H1 (cell line): ENCODE measurements around the gene KHDRBS1. TPM values are rescaled to one million over a fixed set of nuclear protein-coding genes. Genes with fewer than 3 reads are reported as not detected.

Source experiments
- CTCF ChIA-PET: fragments of 300-600 bp; sonication (Branson Sonifier 250); formaldehyde crosslinking; loops from one replicate; lab custom pipeline; 2021; ENCODE audit not compliant: partially characterized antibody; lab: Charles Lee
- POLR2A ChIA-PET: fragments of 300-600 bp; sonication (Branson Sonifier 250); formaldehyde crosslinking; loops from one replicate; lab custom pipeline; 2021; ENCODE audit warnings: inconsistent platforms; ENCODE audit not compliant: partially characterized antibody; lab: Charles Lee
- DNase-seq, 2 experiments: peaks; one replicate each; pipeline versions ENCODE4 v3.0.0 to v3.0.0-alpha.2; 2010 to 2022; ENCODE audit warnings: low spot score in 2 of 2, low read depth in 1 of 2, mixed read lengths in 1 of 2
- FAIRE-seq: peaks from 2 replicates; lab custom pipeline; 2011; peaks lifted over from hg19 to GRCh38; lab: Jason Lieb, UNC
- H2AFZ ChIP-seq: 2 replicates; pipeline ENCODE4 v1.8.1; 2012; ENCODE audit warnings: low read length, inconsistent platforms
- H2AK5ac ChIP-seq: 2 replicates; pipeline ENCODE4 v1.6.1; 2013; ENCODE audit warnings: low read depth, low read length
- H2BK120ac ChIP-seq: replicated peaks from 2 replicates; pipeline ENCODE3; 2013; ENCODE audit warnings: low read depth, low read length, inconsistent platforms
- H2BK12ac ChIP-seq: 2 replicates; pipeline ENCODE4 v1.6.1; 2013; ENCODE audit warnings: low read depth, low read length
- H2BK15ac ChIP-seq: 2 replicates; pipeline ENCODE4 v1.6.1; 2013; ENCODE audit warnings: low read length
- H2BK20ac ChIP-seq: 2 replicates; pipeline ENCODE4 v1.6.1; 2013; ENCODE audit warnings: low read length
- H2BK5ac ChIP-seq: 2 replicates; pipeline ENCODE4 v1.6.1; 2013; ENCODE audit warnings: low read depth, low read length
- H3K14ac ChIP-seq: 2 replicates; pipeline ENCODE4 v1.6.1; 2013; ENCODE audit warnings: inconsistent platforms; ENCODE audit not compliant: insufficient read length
- H3K18ac ChIP-seq: 2 replicates; pipeline ENCODE4 v1.6.1; 2013; ENCODE audit warnings: low read length; ENCODE audit errors: extremely low read depth
- H3K23ac ChIP-seq: 2 replicates; pipeline ENCODE4 v1.6.1; 2013; ENCODE audit warnings: inconsistent platforms; ENCODE audit not compliant: insufficient read length
- H3K23me2 ChIP-seq: 2 replicates; pipeline ENCODE4 v1.6.1; 2013; ENCODE audit warnings: low read depth, low read length
- H3K27ac ChIP-seq: 2 replicates; pipeline ENCODE4 v1.6.1; 2011; ENCODE audit warnings: low read depth, low read length, inconsistent platforms
- H3K27me3 ChIP-seq, 4 experiments: replicated peaks in 1 of 4; 1 replicate in 1 of 4; 2 replicates in 3 of 4; pipeline versions ENCODE4 v1.6.1 to v1.8.1; 2011 to 2013; ENCODE audit warnings: low read length in 3 of 4, mild to moderate bottlenecking in 3 of 4, inconsistent platforms in 2 of 4, mixed read lengths in 2 of 4, moderate library complexity in 1 of 4; ENCODE audit not compliant: control insufficient read depth in 3 of 4, insufficient read depth in 3 of 4; ENCODE audit errors: extremely low read depth in 1 of 4
- H3K36me3 ChIP-seq, 4 experiments: 2 replicates each; pipeline versions ENCODE4 v1.6.1 to v1.8.1; 2011 to 2013; ENCODE audit warnings: mild to moderate bottlenecking in 4 of 4, low read length in 3 of 4, moderate library complexity in 2 of 4, control low read depth in 1 of 4, inconsistent platforms in 1 of 4; ENCODE audit not compliant: insufficient read depth in 4 of 4, control insufficient read depth in 2 of 4
- H3K4ac ChIP-seq: replicated peaks from 2 replicates; pipeline ENCODE3; 2013; ENCODE audit warnings: low read length, low read depth, mixed read lengths, inconsistent platforms; ENCODE audit not compliant: insufficient read length
- H3K4me1 ChIP-seq, 4 experiments: replicated peaks in 1 of 4; 1 replicate in 1 of 4; 2 replicates in 3 of 4; pipeline versions ENCODE4 v1.6.1 to v1.8.1; 2011 to 2013; ENCODE audit warnings: low read length in 3 of 4, inconsistent platforms in 2 of 4, mixed read lengths in 1 of 4; ENCODE audit not compliant: insufficient read depth in 4 of 4, control insufficient read depth in 3 of 4
- H3K4me2 ChIP-seq, 2 experiments: 2 replicates each; pipeline versions ENCODE4 v1.6.1 to v1.8.1; 2011 to 2013; ENCODE audit warnings: low read depth in 2 of 2, low read length in 2 of 2, control low read depth in 1 of 2, inconsistent platforms in 1 of 2, mild to moderate bottlenecking in 1 of 2; ENCODE audit not compliant: insufficient read depth in 1 of 2
- H3K4me3 ChIP-seq, 4 experiments: fragments of 200-600, 300-600 bp in 1 of 4; sonication (generic), shearing (Covaris generic), sonication (Bioruptor Twin) in 1 of 4; 2 replicates each; pipeline versions ENCODE4 v1.5.1 to v1.8.1; 2011 to 2016; ENCODE audit warnings: low read length in 4 of 4, low read depth in 3 of 4, control low read depth in 2 of 4, inconsistent platforms in 2 of 4, mild to moderate bottlenecking in 2 of 4, mixed read lengths in 1 of 4, moderate library complexity in 1 of 4; ENCODE audit not compliant: insufficient read depth in 2 of 4; ENCODE audit errors: extremely low read depth in 1 of 4
- H3K56ac ChIP-seq: replicated peaks from 2 replicates; pipeline ENCODE3; 2013; ENCODE audit warnings: low read depth, mild to moderate bottlenecking, mixed read lengths, low read length, inconsistent platforms; ENCODE audit not compliant: insufficient read length
- H3K79me1 ChIP-seq: 2 replicates; pipeline ENCODE4 v1.6.1; 2013; ENCODE audit warnings: low read depth, low read length, control low read depth
- H3K79me2 ChIP-seq, 2 experiments: 2 replicates each; pipeline versions ENCODE4 v1.6.1 to v1.8.1; 2012 to 2013; ENCODE audit warnings: low read length in 2 of 2, mild to moderate bottlenecking in 2 of 2, inconsistent platforms in 1 of 2; ENCODE audit not compliant: insufficient read depth in 2 of 2, control insufficient read depth in 1 of 2
- H3K9ac ChIP-seq, 4 experiments: replicated peaks in 1 of 4; 1 replicate in 1 of 4; 2 replicates in 3 of 4; pipeline versions ENCODE4 v1.6.1 to v1.8.1; 2011 to 2013; ENCODE audit warnings: low read depth in 3 of 4, low read length in 3 of 4, control low read depth in 2 of 4, mild to moderate bottlenecking in 2 of 4, moderate library complexity in 2 of 4, inconsistent platforms in 1 of 4; ENCODE audit errors: extremely low read depth in 1 of 4
- H3K9me3 ChIP-seq, 2 experiments: 2 replicates each; pipeline versions ENCODE4 v1.6.1 to v1.8.1; 2012 to 2013; ENCODE audit warnings: mild to moderate bottlenecking in 2 of 2, moderate library complexity in 2 of 2, control low read depth in 1 of 2, inconsistent platforms in 1 of 2, low read depth in 1 of 2, low read length in 1 of 2, mixed read lengths in 1 of 2; ENCODE audit not compliant: insufficient read depth in 2 of 2
- H4K20me1 ChIP-seq, 2 experiments: replicated peaks in 1 of 2; 2 replicates each; pipeline versions ENCODE3 to v1.8.1; 2011 to 2013; ENCODE audit warnings: inconsistent platforms in 2 of 2, low read length in 2 of 2, mild to moderate bottlenecking in 1 of 2; ENCODE audit not compliant: insufficient read depth in 2 of 2, control insufficient read depth in 1 of 2
- H4K5ac ChIP-seq: 2 replicates; pipeline ENCODE4 v1.6.1; 2013; ENCODE audit warnings: low read length, low read depth, mixed read lengths, inconsistent platforms; ENCODE audit not compliant: insufficient read length
- H4K8ac ChIP-seq: 2 replicates; pipeline ENCODE4 v1.8.0; 2013; ENCODE audit warnings: mild to moderate bottlenecking, moderate library complexity, low read length, inconsistent platforms; ENCODE audit not compliant: insufficient read depth; ENCODE audit errors: extremely low read depth
- H4K91ac ChIP-seq: replicated peaks from 2 replicates; pipeline ENCODE3; 2013; ENCODE audit warnings: low read length, mixed read lengths, inconsistent platforms; ENCODE audit not compliant: insufficient read length
- BACH1 ChIP-seq: IDR thresholded peaks from 2 replicates; pipeline ENCODE4 v1.6.1; 2012; ENCODE audit warnings: low read length, improper control_type of control experiment
- CBX5 ChIP-seq: fragments of 300-800, 300-1000 bp; sonication (generic); IDR thresholded peaks from 2 replicates; pipeline ENCODE4 v1.7.1; 2016; ENCODE audit warnings: antibody characterized with exemption, low read length, low read depth
- EP300 ChIP-seq, 2 experiments: IDR thresholded peaks; 1 replicate in 1 of 2; 2 replicates in 1 of 2; pipeline ENCODE4 v1.6.1; 2011 to 2012; ENCODE audit warnings: low read depth in 2 of 2, low read length in 2 of 2, mild to moderate bottlenecking in 2 of 2, borderline replicate concordance in 1 of 2, inconsistent platforms in 1 of 2, moderate library complexity in 1 of 2
- WGBS, 2 experiments: shearing (Covaris generic) in 1 of 2; methylation state at CpG; one replicate each; pipeline versions ENCODE4 v1.1.6 to v1.1.7; 2013 to 2015; ENCODE audit warnings: low lambda C conversion rate in 2 of 2, mixed read lengths in 2 of 2, inconsistent platforms in 1 of 2, low coverage in 1 of 2, missing lambda C conversion rate in 1 of 2; ENCODE audit not compliant: insufficient replicate concordance in 2 of 2, insufficient coverage in 1 of 2, insufficient read length in 1 of 2; ENCODE audit errors: extremely low coverage in 1 of 2, missing lambda C conversion rate in 1 of 2; 5-methylcytosine and 5-hydroxymethylcytosine counted together
- polyA plus RNA-seq, 7 experiments: library from polyadenylated mRNA; depleted of rRNA in 3 of 7; stranded (reverse) in 5 of 7; unstranded in 2 of 7; fragments of >200 nt in 5 of 7; fragments of 200-250 nt in 2 of 7; gene quantifications; 1 replicate in 5 of 7; 2 replicates in 1 of 7; 4 replicates in 1 of 7; pipeline versions ENCODE4 v1.2.1 to v1.2.3, GENCODE V29; 2011 to 2013; ENCODE audit warnings: missing spikeins in 2 of 7, mixed read lengths in 2 of 7
- total RNA-seq: library from RNA; stranded (reverse); fragmentation: NEBNext Ultra II Directional; extraction: Animal tissue kit (Norgen Biotek cat#: 25700); gene quantifications from 2 replicates; pipeline ENCODE4 v1.2.1, GENCODE V29; 2021

KHDRBS1 gene
- total and polyA plus RNA-seq, 2 of the 8 experiments (the other 6 are each of a cell fraction or from before 2014, with no cell fraction given), result 53.8 to 284 TPM

DNA sequence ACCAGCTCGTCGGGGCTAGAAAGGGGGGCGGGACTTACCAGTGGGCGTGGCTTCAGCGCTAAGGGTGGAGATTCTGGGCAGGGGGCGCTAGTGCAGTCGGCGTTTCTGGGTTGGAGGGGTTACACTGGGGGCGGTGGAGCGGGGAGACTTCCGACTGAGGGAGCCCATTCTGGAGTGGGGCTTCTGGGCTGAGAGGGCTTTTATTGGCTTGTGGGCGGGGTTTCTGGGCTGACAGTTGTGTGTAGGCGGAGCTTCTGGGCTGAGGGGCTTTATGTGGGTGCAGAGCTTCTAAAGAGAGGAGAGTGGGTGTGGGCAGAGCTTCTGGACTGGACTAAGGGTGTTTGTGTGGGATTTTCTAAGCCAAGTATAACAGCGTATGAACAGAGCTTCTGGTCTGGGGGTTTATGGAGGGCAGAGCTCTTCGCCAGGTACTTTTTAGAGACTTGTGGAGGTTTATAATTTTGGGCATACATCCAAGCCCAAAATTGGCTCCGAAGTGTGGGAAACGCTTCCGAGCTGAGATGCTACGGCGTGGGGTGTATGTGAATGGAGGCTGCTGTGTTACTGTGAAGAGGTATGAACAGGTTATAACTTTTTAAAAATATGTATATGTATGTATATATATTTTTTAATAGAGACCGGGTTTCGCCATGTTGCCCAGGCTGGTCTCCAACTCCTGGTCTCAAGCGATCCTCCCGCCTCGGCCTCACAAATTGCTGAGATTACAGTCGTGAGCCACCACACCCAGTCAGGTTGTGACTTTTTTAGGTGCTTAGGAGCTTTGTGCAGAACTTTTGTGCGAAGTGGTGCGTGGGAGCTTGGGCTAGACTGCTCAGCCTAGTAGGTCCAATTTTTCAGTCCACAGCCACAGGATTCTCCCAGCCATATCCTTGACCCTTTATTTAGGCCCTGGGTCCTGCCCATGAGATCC is 59.9 kb downstream of the KHDRBS1 start:
- H3K23me2 ChIP-seq, result peaks cover 9% of the 10 kb centered on the region; the same call in 1 of the 2 replicates
- no peak overlapping the region for H3K4ac ChIP-seq
- no peak overlapping the region for H2BK12ac ChIP-seq
- H3K79me2 ChIP-seq, result peaks cover 7 to 13% of the 10 kb centered on the region in 2 experiments
- H3K14ac ChIP-seq, result no peak overlapping the region
- ChIA-PET CTCF (interaction anchor here (0.6 to 4.9 kb wide), 20 partner anchors 9 to 1004 kb away, joined by 3 to 30 read pairs (median 3); partner anchors contain the start of genes DCDC2B and KPNA6), POLR2A (interaction anchor here (0.7 to 5.5 kb wide), 25 partner anchors 11 to 359 kb away, joined by 3 to 64 read pairs (median 6); partner anchors contain the start of genes KHDRBS1, KPNA6 and TXLNA)
- H3K56ac ChIP-seq, result no peak overlapping the region
- DNase-seq (peak; percentile 97 to 99), FAIRE-seq (no peak)
- H3K4me2 ChIP-seq, result peak overlapping the region; percentile 65 to 79
- no peak overlapping the region for H2BK20ac ChIP-seq
- no peak overlapping the region for H3K9ac ChIP-seq
- no peak overlapping the region for H4K5ac ChIP-seq
- peaks cover 4% of the 10 kb centered on the region; the same call in 1 of the 2 replicates for H3K79me1 ChIP-seq
- no peak overlapping the region for H4K8ac ChIP-seq
- H4K20me1 ChIP-seq, result peaks cover 4 to 7% of the 10 kb centered on the region in 2 experiments
- no peaks in the 10 kb centered on the region; a peak in 1 of 7 replicates for H3K27me3 ChIP-seq
- H2BK5ac ChIP-seq, result no peak overlapping the region; the same call in 1 of the 2 replicates
- H2BK120ac ChIP-seq, result no peak overlapping the region
- WGBS, 2 experiments, result 51% methylated on average over 26 of the region's 28 CpGs; no CpG with 5 or more reads in 1 of the 2 experiments
- H3K36me3 ChIP-seq, result peaks cover 8 to 31% (median 19%) of the 10 kb centered on the region in 4 experiments; a peak in 6 of 8 replicates
- no peak overlapping the region; the same call in 1 of the 2 replicates for H3K18ac ChIP-seq
- H4K91ac ChIP-seq, result no peak overlapping the region
- no peak overlapping the region for H2AK5ac ChIP-seq
- H3K4me1 ChIP-seq, result peaks cover 0 to 16% (median 7%) of the 10 kb centered on the region in 4 experiments; a peak in 6 of 7 replicates
- no peak overlapping the region for H3K23ac ChIP-seq
- no peaks in the 10 kb centered on the region for H3K9me3 ChIP-seq
- peak overlapping the region; percentile 95; the same call in 1 of the 2 replicates for H3K27ac ChIP-seq
- no peak overlapping the region for H2BK15ac ChIP-seq
- H2AFZ ChIP-seq, result no peak overlapping the region
- peak overlapping the region; percentile 40 to 90 (median 76) for H3K4me3 ChIP-seq
- TF ChIP-seq EP300 (IDR thresholded peaks at IDR 0.05; ENCODE audit: borderline replicate concordance in 1 of 2, low read depth in 2 of 2, low read length in 2 of 2), result no peak
- no peak for TF ChIP-seq CBX5
- 0 out of 2 replicates have a peak, but pooled peaks have one; percentile 15 for TF ChIP-seq BACH1
